GM18505 (cell line): ENCODE measurements around the gene PTK6.

ENCODE experiments used
- ATAC-seq: cut with Tn5 transposase; IDR thresholded peaks from one replicate; pipeline ENCODE4 v1.9.1; 2021; ENCODE audit not compliant: unreplicated experiment
- POLR2A ChIP-seq: IDR thresholded peaks from 4 replicates; pipeline ENCODE4 v1.6.1; 2011; ENCODE audit warnings: borderline replicate concordance; ENCODE audit not compliant: insufficient read depth, insufficient read length; ENCODE audit errors: extremely low read depth

Gene PTK6

GRCh38 chr20:63499338-63499969 is 37.7 kb downstream of the PTK6 start:
- no peak for ATAC-seq
- TF ChIP-seq POLR2A = no peak

GRCh38 chr20:63498960-63499337 is 38.2 kb downstream of the PTK6 start, which contains the start of gene EEF1A2:
Gene EEF1A2 (minus strand): TSS chr20:63499083. CDS start chr20:63497763, 1,320 bp downstream.
- no peak for TF ChIP-seq POLR2A

GRCh38 chr20:63497946-63498935 is 38.9 kb downstream of the PTK6 start:
- TF ChIP-seq POLR2A = no peak
- no peak for ATAC-seq

More at GRCh38 chr20:63498960-63499337, 38.2 kb downstream of the PTK6 start, which contains the start of gene EEF1A2:
- no peak for ATAC-seq

GRCh38 chr20:63497138-63497945 is 39.8 kb downstream of the PTK6 start:
- TF ChIP-seq POLR2A = no peak
- ATAC-seq = no peak

GRCh38 chr20:63496596-63497120 is 40.5 kb downstream of the PTK6 start:
- ATAC-seq = no peak

GRCh38 chr20:63495741-63496595 is 41.2 kb downstream of the PTK6 start:
- ATAC-seq = no peak
- no peak for TF ChIP-seq POLR2A

More at GRCh38 chr20:63496596-63497120, 40.5 kb downstream of the PTK6 start:
- no peak for TF ChIP-seq POLR2A

GRCh38 chr20:63495167-63495720 is 41.9 kb downstream of the PTK6 start:
- no peak for ATAC-seq
- no peak for TF ChIP-seq POLR2A

- no peak for ATAC-seq
- TF ChIP-seq POLR2A = no peak
Measured at GRCh38 chr20:63494420-63495166, 42.6 kb downstream of the PTK6 start.

GRCh38 chr20:63494084-63494419 is 43.1 kb downstream of the PTK6 start:
- TF ChIP-seq POLR2A = no peak
- ATAC-seq = no peak

- ATAC-seq = no peak
- no peak for TF ChIP-seq POLR2A
Measured at GRCh38 chr20:63493563-63494020, 43.6 kb downstream of the PTK6 start.

- no peak for ATAC-seq
- TF ChIP-seq POLR2A = no peak
Measured at GRCh38 chr20:63492982-63493381, 44.2 kb downstream of the PTK6 start.
